ENCODE data around the gene TTLL12.

The TTLL12 gene

DNA sequence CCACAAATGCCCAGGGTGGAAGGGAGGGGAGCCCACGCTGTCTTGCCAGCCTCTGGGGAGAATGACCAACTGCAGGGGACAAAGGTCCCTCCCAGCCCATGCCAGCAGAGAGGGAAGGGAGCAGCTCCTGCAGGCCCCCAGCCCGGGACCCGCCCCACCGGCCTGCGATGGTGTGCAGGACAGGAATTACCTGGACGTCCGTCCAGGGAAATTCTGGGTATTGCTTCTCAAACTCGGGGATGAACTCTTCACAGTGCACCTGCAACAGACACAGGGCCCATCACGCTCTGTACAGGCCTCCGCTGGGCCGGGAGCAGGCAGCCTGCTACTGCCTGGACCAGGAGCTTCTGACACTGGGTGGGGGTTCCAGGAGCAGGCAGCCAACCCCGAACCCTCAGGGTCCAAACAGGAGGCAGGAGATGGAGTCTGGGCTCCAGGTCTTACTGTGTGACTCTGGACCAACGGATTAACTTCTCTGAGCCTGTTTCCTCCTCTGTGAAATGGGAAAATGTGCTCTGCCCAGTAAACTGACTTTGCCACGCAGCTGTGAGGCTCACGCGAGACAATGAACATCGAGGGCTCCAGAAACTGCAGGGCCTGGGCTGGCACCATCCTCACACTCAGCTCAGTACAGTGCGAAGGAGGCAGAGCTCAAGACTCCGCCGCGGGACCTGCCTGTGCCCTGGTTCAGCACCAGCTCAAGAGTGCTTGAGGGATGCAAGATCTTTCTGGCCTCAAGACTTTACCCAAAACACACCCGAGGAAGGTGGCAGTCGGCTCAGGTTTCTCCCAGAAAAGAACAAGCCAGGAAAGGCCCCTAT is 17.4 kb downstream of the TTLL12 start:
- Histone ChIP-seq H3K4me2 (ENCODE audit: low read length) (no peak overlapping the region), H3K4me3 (ENCODE audit: low read length) (no peak overlapping the region), H3K4me1 (ENCODE audit: low read length) (no peaks in the 10 kb centered on the region), H3K36me3 (replicated peaks; ENCODE audit: low read depth, low read length) (peaks cover 46% of the 10 kb centered on the region), H3K9me3 (ENCODE audit: insufficient read depth, low read length) (no peaks in the 10 kb centered on the region), H3K9ac (ENCODE audit: low read length) (no peak overlapping the region), H3K27me3 (ENCODE audit: low read depth, low read length) (no peaks in the 10 kb centered on the region), H3K79me2 (ENCODE audit: low read length) (no peaks in the 10 kb centered on the region), H3K27ac (ENCODE audit: low read length) (no peak overlapping the region), H4K20me1 (ENCODE audit: insufficient read depth, low read length) (no peaks in the 10 kb centered on the region), H2AFZ (ENCODE audit: low read depth, low read length) (no peak overlapping the region)
- TF ChIP-seq, protein P1, sequence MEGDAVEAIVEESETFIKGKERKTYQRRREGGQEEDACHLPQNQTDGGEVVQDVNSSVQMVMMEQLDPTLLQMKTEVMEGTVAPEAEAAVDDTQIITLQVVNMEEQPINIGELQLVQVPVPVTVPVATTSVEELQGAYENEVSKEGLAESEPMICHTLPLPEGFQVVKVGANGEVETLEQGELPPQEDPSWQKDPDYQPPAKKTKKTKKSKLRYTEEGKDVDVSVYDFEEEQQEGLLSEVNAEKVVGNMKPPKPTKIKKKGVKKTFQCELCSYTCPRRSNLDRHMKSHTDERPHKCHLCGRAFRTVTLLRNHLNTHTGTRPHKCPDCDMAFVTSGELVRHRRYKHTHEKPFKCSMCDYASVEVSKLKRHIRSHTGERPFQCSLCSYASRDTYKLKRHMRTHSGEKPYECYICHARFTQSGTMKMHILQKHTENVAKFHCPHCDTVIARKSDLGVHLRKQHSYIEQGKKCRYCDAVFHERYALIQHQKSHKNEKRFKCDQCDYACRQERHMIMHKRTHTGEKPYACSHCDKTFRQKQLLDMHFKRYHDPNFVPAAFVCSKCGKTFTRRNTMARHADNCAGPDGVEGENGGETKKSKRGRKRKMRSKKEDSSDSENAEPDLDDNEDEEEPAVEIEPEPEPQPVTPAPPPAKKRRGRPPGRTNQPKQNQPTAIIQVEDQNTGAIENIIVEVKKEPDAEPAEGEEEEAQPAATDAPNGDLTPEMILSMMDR (IDR thresholded peaks at IDR 0.05; ENCODE audit: low read depth, low read length), result no peak
- no peak for TF ChIP-seq EZH2phosphoT487 (IDR thresholded peaks at IDR 0.05; ENCODE audit: low read depth)

DNA sequence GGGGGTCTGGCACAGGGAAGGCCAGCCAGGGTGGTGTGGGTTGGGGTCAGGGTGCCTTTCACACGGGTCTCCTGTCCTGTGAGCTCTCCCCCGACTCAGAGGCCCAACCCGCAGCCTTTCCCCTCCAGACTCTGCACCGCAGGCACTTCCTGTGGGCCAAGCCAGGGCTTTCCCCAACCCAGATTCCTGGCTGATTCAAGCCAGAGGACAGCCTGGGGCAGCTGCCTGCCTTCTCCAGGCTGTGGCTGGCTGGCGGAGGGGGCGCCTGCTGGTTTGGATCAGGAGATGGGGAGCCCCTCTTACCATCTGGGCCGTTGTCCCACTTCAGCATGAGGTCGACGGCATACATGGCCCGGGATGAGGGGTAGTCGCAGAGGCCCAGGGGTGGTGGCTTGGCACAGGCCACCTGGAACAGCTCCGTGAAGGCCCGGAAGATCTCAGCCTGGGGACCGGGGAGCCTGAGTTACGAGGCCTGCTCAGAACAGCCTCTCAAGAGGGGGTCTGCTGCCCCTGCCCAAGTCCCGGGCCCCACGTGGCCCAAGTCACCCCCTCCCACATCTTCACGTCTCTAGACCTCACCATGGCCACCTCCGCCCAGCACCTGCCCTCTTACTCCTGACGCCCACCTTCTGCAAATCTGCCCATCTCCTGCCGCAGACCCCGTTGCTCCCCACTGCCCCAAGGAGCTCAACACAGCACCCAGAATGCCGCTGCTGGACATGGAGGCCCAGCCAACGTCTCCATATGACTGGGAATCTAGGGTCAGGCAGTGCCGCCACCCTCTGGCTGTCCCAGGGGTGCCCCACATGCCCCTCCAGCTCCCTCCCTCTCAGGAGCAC is 18.2 kb downstream of the TTLL12 start:
- Histone ChIP-seq H4K20me1 (ENCODE audit: insufficient read depth, low read length) (no peaks in the 10 kb centered on the region), H3K36me3 (replicated peaks; ENCODE audit: low read depth, low read length) (peaks cover 38% of the 10 kb centered on the region), H3K27ac (ENCODE audit: low read length) (no peak overlapping the region)

DNA sequence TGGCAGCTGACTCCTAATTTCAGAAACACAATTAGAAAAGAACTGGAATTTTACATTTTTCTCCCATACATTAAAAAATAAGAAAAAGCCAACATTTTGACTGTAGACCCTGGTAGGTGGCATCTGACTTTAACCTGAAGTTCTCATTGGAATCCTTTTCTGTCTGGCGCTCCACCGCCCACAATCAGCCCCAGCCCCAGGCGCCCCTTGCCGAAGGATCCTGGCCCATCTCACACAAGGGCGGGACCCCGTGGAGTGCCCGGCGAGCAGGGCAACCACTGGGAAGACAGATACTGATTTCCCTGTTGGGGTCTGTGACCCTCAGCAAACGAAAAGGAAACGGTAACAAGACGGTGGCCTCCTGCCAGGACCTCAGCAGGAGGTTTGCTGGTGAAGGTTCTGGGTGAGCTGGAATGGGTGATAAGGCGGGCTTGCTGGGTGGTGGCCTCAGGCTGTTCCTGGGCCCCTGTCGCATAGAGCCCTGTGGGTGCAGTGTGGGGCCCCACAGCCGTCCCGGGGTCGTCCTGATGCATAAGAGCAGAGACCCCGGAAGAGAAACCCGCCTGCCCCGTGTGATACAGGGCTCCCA is 19.8 kb downstream of the TTLL12 start:
- TF ChIP-seq, protein P1 (IDR thresholded peaks at IDR 0.05; ENCODE audit: low read depth, low read length), result no peak
- no peak for TF ChIP-seq EZH2phosphoT487 (IDR thresholded peaks at IDR 0.05; ENCODE audit: low read depth)
- Histone ChIP-seq H3K36me3 (replicated peaks; ENCODE audit: low read depth, low read length) (peaks cover 25% of the 10 kb centered on the region), H3K27me3 (ENCODE audit: low read depth, low read length) (no peaks in the 10 kb centered on the region), H2AFZ (ENCODE audit: low read depth, low read length) (no peak overlapping the region), H3K4me3 (ENCODE audit: low read length) (no peak overlapping the region), H3K9ac (ENCODE audit: low read length) (no peak overlapping the region), H3K4me2 (ENCODE audit: low read length) (no peak overlapping the region), H3K9me3 (ENCODE audit: insufficient read depth, low read length) (no peaks in the 10 kb centered on the region), H4K20me1 (ENCODE audit: insufficient read depth, low read length) (no peaks in the 10 kb centered on the region), H3K4me1 (ENCODE audit: low read length) (no peaks in the 10 kb centered on the region), H3K79me2 (ENCODE audit: low read length) (no peaks in the 10 kb centered on the region), H3K27ac (ENCODE audit: low read length) (no peak overlapping the region)

More for the DNA sequence above, 18.2 kb downstream of the TTLL12 start:
- Histone ChIP-seq H3K9me3 (ENCODE audit: insufficient read depth, low read length) (no peaks in the 10 kb centered on the region), H3K4me2 (ENCODE audit: low read length) (no peak overlapping the region), H3K4me1 (ENCODE audit: low read length) (no peaks in the 10 kb centered on the region), H3K79me2 (ENCODE audit: low read length) (no peaks in the 10 kb centered on the region), H3K4me3 (ENCODE audit: low read length) (no peak overlapping the region), H3K9ac (ENCODE audit: low read length) (no peak overlapping the region), H3K27me3 (ENCODE audit: low read depth, low read length) (no peaks in the 10 kb centered on the region), H2AFZ (ENCODE audit: low read depth, low read length) (no peak overlapping the region)
- no peak for TF ChIP-seq EZH2phosphoT487 (IDR thresholded peaks at IDR 0.05; ENCODE audit: low read depth)
- TF ChIP-seq, protein P1 (IDR thresholded peaks at IDR 0.05; ENCODE audit: low read depth, low read length), result no peak
